Measurements from ENCODE around the gene CLBA1.

The CLBA1 gene

DNA sequence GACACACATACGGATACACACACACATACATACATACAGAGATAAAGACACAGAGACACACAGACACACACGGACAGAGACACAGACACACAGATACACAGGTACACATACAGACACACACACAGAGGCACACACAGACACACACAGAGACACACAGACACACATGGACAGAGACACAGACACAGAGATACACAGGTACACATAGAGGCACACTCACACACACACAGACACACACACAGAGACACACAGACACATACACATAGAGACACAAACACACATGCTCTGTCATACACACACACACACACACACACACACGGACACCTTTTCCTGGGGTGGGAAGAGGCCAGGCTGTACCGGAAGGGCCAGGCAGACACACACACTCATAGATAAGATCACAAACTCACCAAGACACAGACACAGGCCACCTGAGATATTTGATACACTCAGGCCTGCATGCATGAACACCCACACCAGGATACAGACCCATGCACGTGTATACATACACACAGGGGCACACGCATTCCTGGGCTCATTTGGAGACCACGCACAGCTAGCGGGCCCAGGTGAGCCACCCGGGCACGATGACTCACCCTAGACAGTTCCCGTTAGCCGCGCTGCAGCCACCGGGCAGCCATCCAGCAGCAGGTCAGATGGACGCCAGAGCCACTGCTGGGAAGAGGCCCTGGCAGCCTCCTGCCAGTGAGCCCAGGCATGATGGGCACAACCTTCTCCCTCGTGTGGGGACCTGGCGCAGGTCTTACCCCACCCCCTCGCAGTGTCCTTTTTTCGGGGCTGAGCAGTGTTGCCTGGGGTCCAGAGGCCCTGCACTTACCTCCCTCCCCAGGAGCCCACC is 5.6 kb upstream of the CLBA1 start:
- no peak overlapping the region for H3K4me3 ChIP-seq (ENCODE audit: low read length)
- no peaks in the 10 kb centered on the region for H3K79me2 ChIP-seq (ENCODE audit: control insufficient read depth, insufficient read depth, low read length)
- H3K4me2 ChIP-seq (ENCODE audit: low read length): no peak overlapping the region
- DNase-seq: no peak
- H2BK120ac ChIP-seq (ENCODE audit: low read depth, low read length): no peak overlapping the region
- no peak overlapping the region for H4K8ac ChIP-seq (ENCODE audit: low read depth, low read length)
- no peaks in the 10 kb centered on the region for H3K79me1 ChIP-seq (ENCODE audit: low read length)
- H2BK15ac ChIP-seq (replicated peaks; ENCODE audit: low read depth): no peak overlapping the region
- H3K9ac ChIP-seq (ENCODE audit: low read length): no peak overlapping the region
- H2BK5ac ChIP-seq (ENCODE audit: low read length): no peak overlapping the region
- no CpG with 5 or more reads among the region's 19 CpGs for WGBS (ENCODE audit: extremely low coverage, insufficient coverage, low lambda C conversion rate)
- no peak overlapping the region for H3K27ac ChIP-seq (ENCODE audit: low read depth, low read length)
- H3K27me3 ChIP-seq (ENCODE audit: insufficient read depth, low read length, poor library complexity): no peaks in the 10 kb centered on the region
- H3K36me3 ChIP-seq (ENCODE audit: control insufficient read depth, insufficient read depth, low read length): no peaks in the 10 kb centered on the region
- H4K5ac ChIP-seq (ENCODE audit: low read length): no peak overlapping the region
- no peak overlapping the region for H3K18ac ChIP-seq (ENCODE audit: low read length)
- H3K56ac ChIP-seq (ENCODE audit: low read length): no peak overlapping the region
- H3K4me1 ChIP-seq (ENCODE audit: control insufficient read depth, low read depth, low read length): no peaks in the 10 kb centered on the region
- no peak overlapping the region for H2AK5ac ChIP-seq (ENCODE audit: low read length)
- no peak overlapping the region for H3K4ac ChIP-seq (ENCODE audit: low read depth, low read length)
- no peak overlapping the region for H3K23ac ChIP-seq (ENCODE audit: low read length)

DNA sequence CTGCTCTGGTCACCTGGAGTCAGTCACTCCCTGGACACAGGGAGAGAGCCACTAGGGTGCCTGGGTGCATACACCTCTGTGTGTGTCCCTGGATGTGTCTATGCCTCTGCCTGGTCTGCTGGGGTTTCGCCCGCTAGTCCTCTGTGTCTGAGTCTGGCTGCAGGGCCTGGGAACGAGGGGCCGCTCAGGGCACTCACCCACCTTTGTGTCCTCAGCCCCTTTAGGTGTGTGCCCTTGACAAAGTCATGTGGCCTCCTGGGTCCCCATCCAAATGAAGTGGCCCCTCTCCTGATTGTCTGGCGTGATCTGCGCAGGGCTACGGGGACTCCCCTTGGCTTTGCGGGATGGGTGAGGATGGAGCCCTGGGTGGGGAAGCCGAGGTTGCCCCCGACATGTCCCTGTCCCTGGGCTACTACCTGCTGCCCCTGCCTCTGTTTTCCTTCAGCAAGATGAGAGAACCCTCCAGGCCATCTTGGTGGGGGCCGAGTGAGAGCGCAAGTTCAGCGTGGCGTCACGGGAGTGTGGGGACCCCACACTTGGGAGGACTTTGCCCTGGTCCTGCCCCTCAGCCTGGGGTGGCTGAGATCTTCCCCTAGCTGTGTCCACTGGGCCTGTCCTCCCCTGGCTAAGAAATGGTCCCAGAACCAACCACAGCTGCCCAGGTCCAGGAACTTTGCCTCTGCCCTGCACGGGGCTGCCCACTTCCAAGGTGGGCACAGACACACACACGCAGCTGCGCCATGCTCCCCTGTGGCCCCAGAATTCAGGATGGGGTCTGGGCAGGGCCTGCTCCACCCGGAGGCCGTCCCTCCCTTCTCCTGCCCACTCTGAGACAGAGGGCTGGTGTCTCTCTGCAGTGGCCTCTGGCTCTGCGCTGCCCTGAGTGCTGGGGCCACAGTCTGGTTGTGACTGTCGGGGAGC is 4.7 kb upstream of the CLBA1 start:
- Histone ChIP-seq H3K4me3 (ENCODE audit: low read length) (no peak overlapping the region), H3K4me1 (ENCODE audit: control insufficient read depth, low read depth, low read length) (no peaks in the 10 kb centered on the region), H3K27ac (ENCODE audit: low read depth, low read length) (no peak overlapping the region), H3K4me2 (ENCODE audit: low read length) (no peak overlapping the region), H4K8ac (ENCODE audit: low read depth, low read length) (no peak overlapping the region), H3K4ac (ENCODE audit: low read depth, low read length) (no peak overlapping the region), H2BK5ac (ENCODE audit: low read length) (no peak overlapping the region), H3K79me2 (ENCODE audit: control insufficient read depth, insufficient read depth, low read length) (no peaks in the 10 kb centered on the region), H3K36me3 (ENCODE audit: control insufficient read depth, insufficient read depth, low read length) (no peaks in the 10 kb centered on the region), H2AK5ac (ENCODE audit: low read length) (no peak overlapping the region), H4K5ac (ENCODE audit: low read length) (no peak overlapping the region), H3K56ac (ENCODE audit: low read length) (no peak overlapping the region), H2BK15ac (replicated peaks; ENCODE audit: low read depth) (no peak overlapping the region), H2BK120ac (ENCODE audit: low read depth, low read length) (no peak overlapping the region), H3K18ac (ENCODE audit: low read length) (no peak overlapping the region), H3K27me3 (ENCODE audit: insufficient read depth, low read length, poor library complexity) (no peaks in the 10 kb centered on the region), H3K79me1 (ENCODE audit: low read length) (no peaks in the 10 kb centered on the region), H3K9ac (ENCODE audit: low read length) (no peak overlapping the region), H3K23ac (ENCODE audit: low read length) (no peak overlapping the region)
- no CpG with 5 or more reads among the region's 22 CpGs for WGBS (ENCODE audit: extremely low coverage, insufficient coverage, low lambda C conversion rate)
- no peak for DNase-seq

DNA sequence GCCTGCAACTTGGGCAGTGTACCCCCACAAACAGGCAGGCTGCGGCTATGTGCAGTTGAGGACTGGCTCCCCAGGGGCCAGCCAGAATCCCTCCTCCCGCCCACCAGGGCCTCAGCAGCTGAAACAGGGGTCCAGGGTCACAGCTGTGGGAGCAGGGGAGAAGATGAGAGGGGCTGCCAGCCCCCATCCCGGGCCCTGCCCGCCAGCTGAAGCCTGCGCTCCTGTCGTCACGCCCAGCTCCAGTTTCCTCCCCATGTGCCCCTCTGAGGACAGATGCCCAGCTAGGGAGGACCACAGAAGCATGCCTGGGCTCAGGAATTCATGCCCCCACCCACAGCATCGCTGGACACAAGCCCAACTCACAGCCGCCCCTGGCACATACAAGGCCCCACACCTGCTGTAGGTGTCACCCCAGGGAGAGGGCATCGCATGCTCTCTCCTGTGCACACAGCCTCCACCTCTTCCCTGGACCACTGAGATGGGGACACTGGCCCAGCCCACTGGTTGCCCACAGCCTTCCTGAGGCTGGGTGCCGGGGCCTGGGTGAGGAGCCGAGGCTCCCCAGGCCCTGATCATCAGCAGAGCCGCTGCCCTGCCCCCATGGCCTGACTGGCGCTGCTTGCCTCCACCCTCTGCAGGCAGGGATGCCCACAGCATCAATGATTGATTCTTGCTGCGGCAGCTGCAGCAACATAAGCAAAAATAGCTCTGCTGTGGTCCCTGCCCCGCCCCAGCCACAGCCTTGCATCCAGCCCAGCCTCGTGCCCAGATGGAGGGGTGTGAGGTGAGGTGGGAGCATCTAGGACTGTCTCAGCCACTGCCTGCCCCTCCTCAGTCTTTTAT is 3.7 kb upstream of the CLBA1 start:
- no peaks in the 10 kb centered on the region for H3K27me3 ChIP-seq (ENCODE audit: insufficient read depth, low read length, poor library complexity)
- no peaks in the 10 kb centered on the region for H3K79me1 ChIP-seq (ENCODE audit: low read length)
- H3K23ac ChIP-seq (ENCODE audit: low read length): no peak overlapping the region
- WGBS (ENCODE audit: extremely low coverage, insufficient coverage, low lambda C conversion rate): no CpG with 5 or more reads among the region's 17 CpGs
- H2BK120ac ChIP-seq (ENCODE audit: low read depth, low read length): no peak overlapping the region
- H2BK5ac ChIP-seq (ENCODE audit: low read length): no peak overlapping the region
- no peak overlapping the region for H3K18ac ChIP-seq (ENCODE audit: low read length)
- H3K4me2 ChIP-seq (ENCODE audit: low read length): no peak overlapping the region
- H3K56ac ChIP-seq (ENCODE audit: low read length): no peak overlapping the region
- H3K4me3 ChIP-seq (ENCODE audit: low read length): no peak overlapping the region
- no peak overlapping the region for H2AK5ac ChIP-seq (ENCODE audit: low read length)
- H4K8ac ChIP-seq (ENCODE audit: low read depth, low read length): no peak overlapping the region
- H3K9ac ChIP-seq (ENCODE audit: low read length): no peak overlapping the region
- H2BK15ac ChIP-seq (replicated peaks; ENCODE audit: low read depth): no peak overlapping the region
- no peak overlapping the region for H3K4ac ChIP-seq (ENCODE audit: low read depth, low read length)
- H4K5ac ChIP-seq (ENCODE audit: low read length): no peak overlapping the region
- no peaks in the 10 kb centered on the region for H3K36me3 ChIP-seq (ENCODE audit: control insufficient read depth, insufficient read depth, low read length)
- no peaks in the 10 kb centered on the region for H3K79me2 ChIP-seq (ENCODE audit: control insufficient read depth, insufficient read depth, low read length)
- DNase-seq: no peak
- H3K27ac ChIP-seq (ENCODE audit: low read depth, low read length): no peak overlapping the region
- H3K4me1 ChIP-seq (ENCODE audit: control insufficient read depth, low read depth, low read length): no peaks in the 10 kb centered on the region

DNA sequence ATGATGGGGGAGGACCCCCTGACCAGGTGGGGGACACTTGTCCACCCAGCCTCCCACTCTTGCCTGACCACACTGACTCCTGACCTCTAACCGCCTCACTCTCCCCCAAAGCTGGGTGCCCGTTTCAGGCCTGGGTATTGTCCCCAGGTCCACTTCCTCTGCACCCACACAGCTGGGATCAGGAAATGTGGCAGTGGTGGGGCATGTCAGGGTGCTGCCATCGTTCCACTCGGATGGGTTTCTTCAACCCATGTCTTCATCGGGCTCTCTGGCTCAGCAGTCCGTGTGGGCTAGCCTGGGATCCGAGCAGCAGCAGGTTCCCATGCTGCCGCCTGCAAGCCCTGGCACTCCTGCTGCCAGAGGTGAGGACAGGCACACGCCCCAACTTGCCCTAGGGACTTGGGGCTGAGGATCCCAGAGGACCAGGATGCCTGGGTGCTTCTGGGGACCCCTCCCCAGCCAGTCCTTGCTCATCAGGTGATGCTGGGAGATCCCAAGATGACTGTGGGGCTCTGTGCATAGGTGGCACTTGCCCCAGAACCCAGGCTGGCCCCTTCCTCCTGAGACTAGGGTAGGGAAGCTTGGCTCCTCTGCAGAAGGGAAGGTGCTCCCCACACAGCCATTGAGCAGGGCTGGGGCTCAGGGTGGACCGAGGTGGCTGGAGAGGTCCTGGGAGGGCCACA is 2.9 kb upstream of the CLBA1 start:
- Histone ChIP-seq H2BK5ac (ENCODE audit: low read length) (no peak overlapping the region), H2AK5ac (ENCODE audit: low read length) (no peak overlapping the region), H3K23ac (ENCODE audit: low read length) (no peak overlapping the region), H3K9ac (ENCODE audit: low read length) (no peak overlapping the region), H2BK120ac (ENCODE audit: low read depth, low read length) (no peak overlapping the region), H3K79me1 (ENCODE audit: low read length) (no peaks in the 10 kb centered on the region), H3K27me3 (ENCODE audit: insufficient read depth, low read length, poor library complexity) (no peaks in the 10 kb centered on the region), H4K5ac (ENCODE audit: low read length) (no peak overlapping the region), H3K27ac (ENCODE audit: low read depth, low read length) (no peak overlapping the region), H3K4ac (ENCODE audit: low read depth, low read length) (no peak overlapping the region), H2BK15ac (replicated peaks; ENCODE audit: low read depth) (no peak overlapping the region), H3K4me3 (ENCODE audit: low read length) (no peak overlapping the region), H4K8ac (ENCODE audit: low read depth, low read length) (no peak overlapping the region), H3K36me3 (ENCODE audit: control insufficient read depth, insufficient read depth, low read length) (no peaks in the 10 kb centered on the region), H3K4me1 (ENCODE audit: control insufficient read depth, low read depth, low read length) (no peaks in the 10 kb centered on the region), H3K18ac (ENCODE audit: low read length) (no peak overlapping the region), H3K4me2 (ENCODE audit: low read length) (no peak overlapping the region), H3K56ac (ENCODE audit: low read length) (no peak overlapping the region), H3K79me2 (ENCODE audit: control insufficient read depth, insufficient read depth, low read length) (no peaks in the 10 kb centered on the region)
- no CpG with 5 or more reads among the region's 10 CpGs for WGBS (ENCODE audit: extremely low coverage, insufficient coverage, low lambda C conversion rate)
- DNase-seq: no peak

DNA sequence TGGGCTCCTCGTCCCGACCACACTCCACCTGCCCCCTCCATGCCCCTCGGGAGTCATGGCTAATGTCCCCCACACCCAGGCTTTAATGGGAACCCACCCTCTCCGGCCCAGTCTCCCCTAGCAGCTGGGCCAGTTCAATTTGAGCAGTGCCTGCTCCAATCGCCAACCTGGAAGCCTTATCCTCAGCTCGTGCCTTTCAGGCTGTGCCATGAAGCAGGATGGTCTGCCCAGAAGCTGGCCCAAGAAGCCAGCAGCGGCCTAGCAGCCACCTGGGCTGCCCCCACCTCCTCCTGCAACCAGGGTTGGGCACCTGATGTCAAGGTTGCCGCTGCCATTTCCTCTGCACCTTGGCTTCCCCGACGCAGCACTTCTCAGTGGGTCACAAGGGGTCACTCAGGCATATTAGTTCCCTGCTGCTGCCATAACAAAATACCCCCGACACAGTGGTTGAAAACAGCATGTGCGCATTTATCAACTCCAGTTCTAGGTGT is 2.3 kb upstream of the CLBA1 start:
- no peak for DNase-seq
- Histone ChIP-seq H3K23ac (ENCODE audit: low read length) (no peak overlapping the region), H3K4me2 (ENCODE audit: low read length) (no peak overlapping the region), H2AK5ac (ENCODE audit: low read length) (no peak overlapping the region), H3K79me2 (ENCODE audit: control insufficient read depth, insufficient read depth, low read length) (no peaks in the 10 kb centered on the region), H3K56ac (ENCODE audit: low read length) (no peak overlapping the region), H2BK120ac (ENCODE audit: low read depth, low read length) (no peak overlapping the region), H3K36me3 (ENCODE audit: control insufficient read depth, insufficient read depth, low read length) (no peaks in the 10 kb centered on the region), H3K18ac (ENCODE audit: low read length) (no peak overlapping the region), H3K79me1 (ENCODE audit: low read length) (no peaks in the 10 kb centered on the region), H2BK15ac (replicated peaks; ENCODE audit: low read depth) (no peak overlapping the region), H3K9ac (ENCODE audit: low read length) (no peak overlapping the region), H2BK5ac (ENCODE audit: low read length) (no peak overlapping the region), H3K27ac (ENCODE audit: low read depth, low read length) (no peak overlapping the region), H4K5ac (ENCODE audit: low read length) (no peak overlapping the region), H3K4me1 (ENCODE audit: control insufficient read depth, low read depth, low read length) (no peaks in the 10 kb centered on the region), H3K4ac (ENCODE audit: low read depth, low read length) (no peak overlapping the region), H4K8ac (ENCODE audit: low read depth, low read length) (no peak overlapping the region), H3K27me3 (ENCODE audit: insufficient read depth, low read length, poor library complexity) (no peaks in the 10 kb centered on the region), H3K4me3 (ENCODE audit: low read length) (no peak overlapping the region)
- WGBS (ENCODE audit: extremely low coverage, insufficient coverage, low lambda C conversion rate): no CpG with 5 or more reads among the region's 12 CpGs
